ENCODE measurements around the gene CDS2. TPM values are rescaled to one million over a fixed set of nuclear protein-coding genes. Genes with fewer than 3 reads are reported as not detected.

Gene CDS2
- total and polyA plus RNA-seq, 2 experiments from 2014 or later: 16.8 to 40.8 TPM

DNA sequence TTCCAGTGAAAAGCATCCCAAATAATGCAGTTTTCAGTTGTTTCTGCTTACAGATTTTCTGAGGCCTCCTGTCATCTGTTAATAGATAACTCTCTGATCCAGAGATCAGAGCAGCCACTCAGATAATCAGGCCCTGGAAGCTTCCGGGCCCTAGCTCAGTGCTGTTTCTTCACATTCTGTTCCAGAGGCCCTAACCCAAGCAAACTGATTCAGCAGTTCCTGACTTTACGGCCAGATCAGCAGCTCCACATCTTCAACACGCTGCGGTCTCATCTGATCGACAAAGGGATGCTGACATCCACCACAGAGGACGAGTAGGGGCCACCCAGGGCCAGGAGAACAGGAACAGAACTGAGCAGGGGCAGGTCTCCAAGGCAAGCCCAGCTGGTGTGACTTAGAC lies 63.1 kb downstream of the CDS2 start:
- TF ChIP-seq ZNF331 (CRISPR knock-in tag; IDR thresholded peaks at IDR 0.05; ENCODE audit: low read depth): no peak
- no peak for TF ChIP-seq NANOG (IDR thresholded peaks at IDR 0.05; ENCODE audit: borderline replicate concordance)
- TF ChIP-seq, protein P1, sequence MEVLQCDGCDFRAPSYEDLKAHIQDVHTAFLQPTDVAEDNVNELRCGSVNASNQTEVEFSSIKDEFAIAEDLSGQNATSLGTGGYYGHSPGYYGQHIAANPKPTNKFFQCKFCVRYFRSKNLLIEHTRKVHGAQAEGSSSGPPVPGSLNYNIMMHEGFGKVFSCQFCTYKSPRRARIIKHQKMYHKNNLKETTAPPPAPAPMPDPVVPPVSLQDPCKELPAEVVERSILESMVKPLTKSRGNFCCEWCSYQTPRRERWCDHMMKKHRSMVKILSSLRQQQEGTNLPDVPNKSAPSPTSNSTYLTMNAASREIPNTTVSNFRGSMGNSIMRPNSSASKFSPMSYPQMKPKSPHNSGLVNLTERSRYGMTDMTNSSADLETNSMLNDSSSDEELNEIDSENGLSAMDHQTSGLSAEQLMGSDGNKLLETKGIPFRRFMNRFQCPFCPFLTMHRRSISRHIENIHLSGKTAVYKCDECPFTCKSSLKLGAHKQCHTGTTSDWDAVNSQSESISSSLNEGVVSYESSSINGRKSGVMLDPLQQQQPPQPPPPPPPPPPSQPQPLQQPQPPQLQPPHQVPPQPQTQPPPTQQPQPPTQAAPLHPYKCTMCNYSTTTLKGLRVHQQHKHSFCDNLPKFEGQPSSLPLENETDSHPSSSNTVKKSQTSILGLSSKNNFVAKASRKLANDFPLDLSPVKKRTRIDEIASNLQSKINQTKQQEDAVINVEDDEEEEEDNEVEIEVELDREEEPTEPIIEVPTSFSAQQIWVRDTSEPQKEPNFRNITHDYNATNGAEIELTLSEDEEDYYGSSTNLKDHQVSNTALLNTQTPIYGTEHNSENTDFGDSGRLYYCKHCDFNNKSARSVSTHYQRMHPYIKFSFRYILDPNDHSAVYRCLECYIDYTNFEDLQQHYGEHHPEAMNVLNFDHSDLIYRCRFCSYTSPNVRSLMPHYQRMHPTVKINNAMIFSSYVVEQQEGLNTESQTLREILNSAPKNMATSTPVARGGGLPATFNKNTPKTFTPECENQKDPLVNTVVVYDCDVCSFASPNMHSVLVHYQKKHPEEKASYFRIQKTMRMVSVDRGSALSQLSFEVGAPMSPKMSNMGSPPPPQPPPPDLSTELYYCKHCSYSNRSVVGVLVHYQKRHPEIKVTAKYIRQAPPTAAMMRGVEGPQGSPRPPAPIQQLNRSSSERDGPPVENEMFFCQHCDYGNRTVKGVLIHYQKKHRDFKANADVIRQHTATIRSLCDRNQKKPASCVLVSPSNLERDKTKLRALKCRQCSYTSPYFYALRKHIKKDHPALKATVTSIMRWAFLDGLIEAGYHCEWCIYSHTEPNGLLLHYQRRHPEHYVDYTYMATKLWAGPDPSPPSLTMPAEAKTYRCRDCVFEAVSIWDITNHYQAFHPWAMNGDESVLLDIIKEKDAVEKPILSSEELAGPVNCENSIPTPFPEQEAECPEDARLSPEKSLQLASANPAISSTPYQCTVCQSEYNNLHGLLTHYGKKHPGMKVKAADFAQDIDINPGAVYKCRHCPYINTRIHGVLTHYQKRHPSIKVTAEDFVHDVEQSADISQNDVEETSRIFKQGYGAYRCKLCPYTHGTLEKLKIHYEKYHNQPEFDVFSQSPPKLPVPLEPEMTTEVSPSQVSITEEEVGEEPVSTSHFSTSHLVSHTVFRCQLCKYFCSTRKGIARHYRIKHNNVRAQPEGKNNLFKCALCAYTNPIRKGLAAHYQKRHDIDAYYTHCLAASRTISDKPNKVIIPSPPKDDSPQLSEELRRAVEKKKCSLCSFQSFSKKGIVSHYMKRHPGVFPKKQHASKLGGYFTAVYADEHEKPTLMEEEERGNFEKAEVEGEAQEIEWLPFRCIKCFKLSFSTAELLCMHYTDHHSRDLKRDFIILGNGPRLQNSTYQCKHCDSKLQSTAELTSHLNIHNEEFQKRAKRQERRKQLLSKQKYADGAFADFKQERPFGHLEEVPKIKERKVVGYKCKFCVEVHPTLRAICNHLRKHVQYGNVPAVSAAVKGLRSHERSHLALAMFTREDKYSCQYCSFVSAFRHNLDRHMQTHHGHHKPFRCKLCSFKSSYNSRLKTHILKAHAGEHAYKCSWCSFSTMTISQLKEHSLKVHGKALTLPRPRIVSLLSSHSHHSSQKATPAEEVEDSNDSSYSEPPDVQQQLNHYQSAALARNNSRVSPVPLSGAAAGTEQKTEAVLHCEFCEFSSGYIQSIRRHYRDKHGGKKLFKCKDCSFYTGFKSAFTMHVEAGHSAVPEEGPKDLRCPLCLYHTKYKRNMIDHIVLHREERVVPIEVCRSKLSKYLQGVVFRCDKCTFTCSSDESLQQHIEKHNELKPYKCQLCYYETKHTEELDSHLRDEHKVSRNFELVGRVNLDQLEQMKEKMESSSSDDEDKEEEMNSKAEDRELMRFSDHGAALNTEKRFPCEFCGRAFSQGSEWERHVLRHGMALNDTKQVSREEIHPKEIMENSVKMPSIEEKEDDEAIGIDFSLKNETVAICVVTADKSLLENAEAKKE (CRISPR knock-in tag; IDR thresholded peaks at IDR 0.05): no peak
- no peak for TF ChIP-seq STAT1 (IDR thresholded peaks at IDR 0.05; ENCODE audit: unreplicated experiment)
- TF ChIP-seq EZH2 (IDR thresholded peaks at IDR 0.05; ENCODE audit: low read depth, unreplicated experiment): no peak
- TF ChIP-seq, protein P2, sequence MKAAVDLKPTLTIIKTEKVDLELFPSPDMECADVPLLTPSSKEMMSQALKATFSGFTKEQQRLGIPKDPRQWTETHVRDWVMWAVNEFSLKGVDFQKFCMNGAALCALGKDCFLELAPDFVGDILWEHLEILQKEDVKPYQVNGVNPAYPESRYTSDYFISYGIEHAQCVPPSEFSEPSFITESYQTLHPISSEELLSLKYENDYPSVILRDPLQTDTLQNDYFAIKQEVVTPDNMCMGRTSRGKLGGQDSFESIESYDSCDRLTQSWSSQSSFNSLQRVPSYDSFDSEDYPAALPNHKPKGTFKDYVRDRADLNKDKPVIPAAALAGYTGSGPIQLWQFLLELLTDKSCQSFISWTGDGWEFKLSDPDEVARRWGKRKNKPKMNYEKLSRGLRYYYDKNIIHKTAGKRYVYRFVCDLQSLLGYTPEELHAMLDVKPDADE (IDR thresholded peaks at IDR 0.05): no peak
- no peak for TF ChIP-seq JUNB (IDR thresholded peaks at IDR 0.05; ENCODE audit: unreplicated experiment)
- TF ChIP-seq, protein P3, sequence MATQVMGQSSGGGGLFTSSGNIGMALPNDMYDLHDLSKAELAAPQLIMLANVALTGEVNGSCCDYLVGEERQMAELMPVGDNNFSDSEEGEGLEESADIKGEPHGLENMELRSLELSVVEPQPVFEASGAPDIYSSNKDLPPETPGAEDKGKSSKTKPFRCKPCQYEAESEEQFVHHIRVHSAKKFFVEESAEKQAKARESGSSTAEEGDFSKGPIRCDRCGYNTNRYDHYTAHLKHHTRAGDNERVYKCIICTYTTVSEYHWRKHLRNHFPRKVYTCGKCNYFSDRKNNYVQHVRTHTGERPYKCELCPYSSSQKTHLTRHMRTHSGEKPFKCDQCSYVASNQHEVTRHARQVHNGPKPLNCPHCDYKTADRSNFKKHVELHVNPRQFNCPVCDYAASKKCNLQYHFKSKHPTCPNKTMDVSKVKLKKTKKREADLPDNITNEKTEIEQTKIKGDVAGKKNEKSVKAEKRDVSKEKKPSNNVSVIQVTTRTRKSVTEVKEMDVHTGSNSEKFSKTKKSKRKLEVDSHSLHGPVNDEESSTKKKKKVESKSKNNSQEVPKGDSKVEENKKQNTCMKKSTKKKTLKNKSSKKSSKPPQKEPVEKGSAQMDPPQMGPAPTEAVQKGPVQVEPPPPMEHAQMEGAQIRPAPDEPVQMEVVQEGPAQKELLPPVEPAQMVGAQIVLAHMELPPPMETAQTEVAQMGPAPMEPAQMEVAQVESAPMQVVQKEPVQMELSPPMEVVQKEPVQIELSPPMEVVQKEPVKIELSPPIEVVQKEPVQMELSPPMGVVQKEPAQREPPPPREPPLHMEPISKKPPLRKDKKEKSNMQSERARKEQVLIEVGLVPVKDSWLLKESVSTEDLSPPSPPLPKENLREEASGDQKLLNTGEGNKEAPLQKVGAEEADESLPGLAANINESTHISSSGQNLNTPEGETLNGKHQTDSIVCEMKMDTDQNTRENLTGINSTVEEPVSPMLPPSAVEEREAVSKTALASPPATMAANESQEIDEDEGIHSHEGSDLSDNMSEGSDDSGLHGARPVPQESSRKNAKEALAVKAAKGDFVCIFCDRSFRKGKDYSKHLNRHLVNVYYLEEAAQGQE (IDR thresholded peaks at IDR 0.05; ENCODE audit: unreplicated experiment): no peak
- no peak for TF ChIP-seq EZH2phosphoT487 (IDR thresholded peaks at IDR 0.05; ENCODE audit: unreplicated experiment)
- TF ChIP-seq CREB1 (CRISPR knock-in tag; IDR thresholded peaks at IDR 0.05; ENCODE audit: low read depth): no peak
- no peak for TF ChIP-seq ZNF114 (CRISPR knock-in tag; IDR thresholded peaks at IDR 0.05)
- no peak for TF ChIP-seq POLR2AphosphoS5 (IDR thresholded peaks at IDR 0.05; ENCODE audit: low read depth)
- no peak for TF ChIP-seq CTCF (conservative IDR thresholded peaks at IDR 0.05; ENCODE audit: low read depth in 2 of 2)
- Histone ChIP-seq H3K27me3 (ENCODE audit: insufficient read depth) (no peaks in the 10 kb centered on the region), H4K20me1 (replicated peaks; ENCODE audit: insufficient read depth) (no peaks in the 10 kb centered on the region), H3K4me2 (no peak overlapping the region), H3K4me1 (ENCODE audit: insufficient read depth) (no peaks in the 10 kb centered on the region), H3K79me2 (replicated peaks; ENCODE audit: insufficient read depth) (no peaks in the 10 kb centered on the region), H3K27ac (ENCODE audit: low read depth) (no peak overlapping the region), H3K36me3 (ENCODE audit: insufficient read depth) (no peaks in the 10 kb centered on the region; the same call in 1 of the 2 replicates), H3K4me3 (no peak overlapping the region), H3K9me2 (ENCODE audit: insufficient read depth) (no peaks in the 10 kb centered on the region), H3F3A (replicated peaks; ENCODE audit: low read depth) (no peaks in the 10 kb centered on the region), H2AFZ (no peak overlapping the region)
- Mint-ChIP-seq H3K27ac (no peak overlapping the region), H3K4me1 (peaks cover 14% of the 10 kb centered on the region; the same call in 2 of the 3 replicates), H3K27me3 (ENCODE audit: insufficient read depth, low read depth, poor library complexity) (peaks cover 6% of the 10 kb centered on the region), H3K4me3 (no peak overlapping the region), H3K9me3 (no peaks in the 10 kb centered on the region), H3K36me3 (ENCODE audit: low read depth) (peaks cover 17% of the 10 kb centered on the region)
- DNase-seq (ENCODE audit: low spot score) (no peak), ATAC-seq (no peak)
